K562 (cell line): ENCODE results near the gene PRTFDC1. TPM values are rescaled to one million over a fixed set of nuclear protein-coding genes. Genes with fewer than 3 reads are reported as not detected.

Experiments used
- ATAC-seq: fragments of 200-7000 bp; cut with Tn5 transposase; 3 replicates; pipeline ENCODE4 v1.9.1; 2020; ENCODE audit warnings: moderate library complexity
- BruUV-seq: library from RNA; stranded (reverse); fragments of 400-500 nt; replicated peaks from 2 replicates; lab custom pipeline; 2021; lab: Mats Ljungman, UMichigan
- CTCF ChIA-PET: fragments of 300-600 bp; formaldehyde crosslinking; extraction: SDS; loops from one replicate; lab custom pipeline; 2021; ENCODE audit warnings: low intra/inter-chr PET ratio; lab: Yijun Ruan, JAX
- POLR2A ChIA-PET: fragments of 300-600, 350-650 bp; sonication (Branson Sonifier 250); formaldehyde crosslinking; extraction: SDS; loops from one replicate; lab custom pipeline; 2021; ENCODE audit warnings: antibody characterized with exemption, inconsistent platforms; lab: Yijun Ruan, JAX
- DNase-seq, 4 experiments: peaks; one replicate each; pipeline versions ENCODE4 v3.0.0 to v3.0.0-alpha.2; 2011 to 2018; ENCODE audit warnings: low spot score in 3 of 4, mixed read lengths in 3 of 4; ENCODE audit errors: extremely low read depth in 1 of 4
- FAIRE-seq: peaks from 2 replicates; lab custom pipeline; 2011; peaks lifted over from hg19 to GRCh38; lab: Jason Lieb, UNC
- H2AFZ ChIP-seq: 2 replicates; pipeline ENCODE4 v1.6.0; 2011; ENCODE audit warnings: low read depth, low read length, control low read depth, inconsistent platforms
- H3K27ac ChIP-seq: fragments of 200-600 bp; 3 replicates; pipeline ENCODE4 v1.8.0; 2011; ENCODE audit warnings: low read depth, mild to moderate bottlenecking, control low read depth, inconsistent platforms, low read length, moderate library complexity, mixed read lengths; ENCODE audit errors: extremely low read depth
- H3K27me3 ChIP-seq, 2 experiments: fragments of 300-600 bp in 1 of 2; 2 replicates in 1 of 2; 3 replicates in 1 of 2; pipeline versions ENCODE4 v1.6.0 to v1.8.0; 2011; ENCODE audit warnings: inconsistent platforms in 2 of 2, low read length in 2 of 2, mild to moderate bottlenecking in 1 of 2, mixed read lengths in 1 of 2, moderate library complexity in 1 of 2; ENCODE audit not compliant: control insufficient read depth in 2 of 2, insufficient read depth in 2 of 2
- H3K36me3 ChIP-seq: fragments of 300-600 bp; 3 replicates; pipeline ENCODE4 v1.8.0; 2011; ENCODE audit warnings: mild to moderate bottlenecking, low read length, inconsistent platforms; ENCODE audit not compliant: control insufficient read depth, insufficient read depth
- H3K4me1 ChIP-seq, 2 experiments: fragments of 200-600 bp in 1 of 2; replicated peaks in 1 of 2; 2 replicates in 1 of 2; 3 replicates in 1 of 2; pipeline versions ENCODE4 v1.5.1 to v1.8.0; 2011; ENCODE audit warnings: inconsistent platforms in 2 of 2, low read length in 2 of 2, mild to moderate bottlenecking in 1 of 2, mixed read lengths in 1 of 2, moderate library complexity in 1 of 2; ENCODE audit not compliant: control insufficient read depth in 2 of 2, insufficient read depth in 2 of 2
- H3K4me2 ChIP-seq: 2 replicates; pipeline ENCODE4 v1.6.1; 2011; ENCODE audit warnings: low read length, control low read depth, inconsistent platforms, mixed read lengths; ENCODE audit not compliant: insufficient read depth
- H3K4me3 ChIP-seq: fragments of 200-600 bp; sonication (generic), shearing (Covaris generic); 2 replicates; pipeline ENCODE4 v1.5.1; 2016; ENCODE audit warnings: control low read depth, inconsistent platforms
- H3K79me2 ChIP-seq: fragments of 200-600 bp; 3 replicates; pipeline ENCODE4 v1.8.0; 2011; ENCODE audit warnings: low read length, inconsistent platforms; ENCODE audit not compliant: control insufficient read depth, insufficient read depth
- H3K9ac ChIP-seq, 2 experiments: 2 replicates each; pipeline versions ENCODE4 v1.6.0 to v1.6.1; 2011; ENCODE audit warnings: low read depth in 2 of 2, low read length in 2 of 2, control low read depth in 1 of 2, inconsistent platforms in 1 of 2, mild to moderate bottlenecking in 1 of 2, mixed read lengths in 1 of 2; ENCODE audit not compliant: insufficient read depth in 1 of 2
- H3K9me1 ChIP-seq: one replicate; pipeline ENCODE4 v1.6.0; 2011; ENCODE audit warnings: inconsistent platforms, mild to moderate bottlenecking, low read length, moderate library complexity; ENCODE audit not compliant: control insufficient read depth, insufficient read depth
- H3K9me3 ChIP-seq: replicated peaks from 2 replicates; pipeline ENCODE4 v1.5.1; 2011; ENCODE audit warnings: low read depth, low read length, inconsistent platforms; ENCODE audit not compliant: control insufficient read depth, insufficient read depth
- H4K20me1 ChIP-seq: replicated peaks from 2 replicates; pipeline ENCODE4 v1.6.1; 2011; ENCODE audit warnings: low read length, inconsistent platforms, mixed read lengths; ENCODE audit not compliant: control insufficient read depth, insufficient read depth
- CHD1 ChIP-seq: fragments of 200-600 bp; sonication (generic); IDR thresholded peaks from one replicate; pipeline ENCODE4 v1.6.1; 2012; ENCODE audit warnings: mild to moderate bottlenecking, moderate library complexity, low read length, inconsistent platforms
- CREB5 ChIP-seq: fragments of 250-450 bp; sonication (Bioruptor Pico); IDR thresholded peaks from 2 replicates; pipeline ENCODE4 v1.5.0; 2020; ENCODE audit warnings: mild to moderate bottlenecking
- CREBBP ChIP-seq: IDR thresholded peaks from one replicate; pipeline ENCODE4 v1.6.1; 2012; ENCODE audit warnings: low read depth, mild to moderate bottlenecking, control low read depth, inconsistent platforms, low read length
- MBD1 ChIP-seq: fragments of 250-450 bp; sonication (Bioruptor Pico); IDR thresholded peaks from 2 replicates; pipeline ENCODE4 v1.8.0; 2022; ENCODE audit warnings: inconsistent platforms
- SAP30 ChIP-seq: fragments of 200-600 bp; sonication (generic); IDR thresholded peaks from 2 replicates; pipeline ENCODE4 v1.6.1; 2012; ENCODE audit warnings: borderline replicate concordance, low read depth, mild to moderate bottlenecking, moderate library complexity, low read length, control low read depth, inconsistent platforms; ENCODE audit not compliant: insufficient read depth, poor library complexity, severe bottlenecking
- SIRT6 ChIP-seq: IDR thresholded peaks from one replicate; pipeline ENCODE4 v1.6.1; 2012; ENCODE audit warnings: low read depth, mild to moderate bottlenecking, control low read depth, inconsistent platforms, low read length, moderate library complexity
- SMARCB1 ChIP-seq: IDR thresholded peaks from 2 replicates; pipeline ENCODE4 v1.6.1; 2011; ENCODE audit warnings: improper control_type of control experiment, low read depth; ENCODE audit not compliant: insufficient read length
- SOX6 ChIP-seq: fragments of 450-650 bp; IDR thresholded peaks from 2 replicates; pipeline ENCODE4 v1.6.1; 2014; ENCODE audit warnings: mild to moderate bottlenecking
- THRA ChIP-seq: fragments of 450-650 bp; IDR thresholded peaks from 2 replicates; pipeline ENCODE4 v1.6.1; 2017; ENCODE audit warnings: mild to moderate bottlenecking, moderate library complexity
- ZBTB8A ChIP-seq: fragments of 450-650 bp; IDR thresholded peaks from 2 replicates; pipeline ENCODE4 v1.6.1; 2018; ENCODE audit warnings: mild to moderate bottlenecking, moderate library complexity; ENCODE audit not compliant: partially characterized antibody
- ZEB2 ChIP-seq: fragments of 450-650 bp; IDR thresholded peaks from 2 replicates; pipeline ENCODE4 v1.6.1; 2016
- whole genome bisulfite sequencing: fragments of 100-300 bp; shearing (Covaris generic); methylation state at CpG from one replicate; pipeline ENCODE4 v1.1.6; 2016; ENCODE audit warnings: low coverage, mixed read lengths; ENCODE audit not compliant: insufficient coverage; ENCODE audit errors: missing lambda C conversion rate; 5-methylcytosine and 5-hydroxymethylcytosine counted together
- in situ Hi-C: fragments of 300-500 bp; cut with MboI; formaldehyde crosslinking; loops from 4 replicates; pipeline ENCODE4 v1.15.0; 2018; ENCODE audit warnings: inconsistent platforms, mixed read lengths
- intact Hi-C: fragments of 100-400 bp; cut with micrococcal nuclease; formaldehyde crosslinking; loops from 2 replicates; pipeline ENCODE4 v1.14.2; 2022
- polyA plus RNA-seq, 8 experiments: library from polyadenylated mRNA; depleted of rRNA in 4 of 8; stranded (reverse) in 5 of 8; unstranded in 3 of 8; fragments of >200 nt; fragmentation: Nextera tagmentation in 2 of 8; fragmentation: Illumina TruSeq in 1 of 8; extraction: Ambion mirVana in 2 of 8; extraction: Trizol in 1 of 8; gene quantifications; 2 replicates each; pipeline versions ENCODE4 v1.2.1 to v1.2.3, GENCODE V29; 2011 to 2014; ENCODE audit warnings: inconsistent platforms in 1 of 8, missing spikeins in 1 of 8
- total RNA-seq, 7 experiments: library from RNA; depleted of rRNA in 6 of 7; stranded (reverse); fragments of >200 nt in 6 of 7; fragmentation: Illumina TruSeq in 2 of 7; extraction: Trizol in 2 of 7; gene quantifications; 2 replicates each; pipeline versions ENCODE4 v1.2.1 to v1.2.3, GENCODE V29; 2011 to 2021; ENCODE audit warnings: low replicate concordance in 1 of 7

PRTFDC1 gene
- total and polyA plus RNA-seq, 9 of the 15 experiments (the other 6 are each of a cell fraction or from before 2014, with no cell fraction given): 7.0 to 27.6 (median 10.0) TPM

GRCh38 chr10:24983130-24983529 lies 30.7 kb upstream of the PRTFDC1 start:
- no peaks in the 10 kb centered on the region; a peak in 1 of 5 replicates for H3K4me1 ChIP-seq
- no peaks in the 10 kb centered on the region for H3K79me2 ChIP-seq
- in situ Hi-C loops: no loop called here
- no TSS peak for BruUV-seq
- H3K4me2 ChIP-seq: no peak overlapping the region
- no peaks in the 10 kb centered on the region for H4K20me1 ChIP-seq
- H3K9me1 ChIP-seq: no peaks in the 10 kb centered on the region
- ATAC-seq (no peak), FAIRE-seq (no peak), DNase-seq (no peak)
- ChIA-PET POLR2A (no interaction called here), CTCF (no interaction called here)
- H3K9ac ChIP-seq: no peak overlapping the region
- H2AFZ ChIP-seq: no peak overlapping the region
- 73% methylated on average over 4 of the region's 4 CpGs for WGBS
- H3K9me3 ChIP-seq: no peaks in the 10 kb centered on the region
- no peak for TF ChIP-seq CREB5 (CRISPR knock-in tag)
- TF ChIP-seq SMARCB1: no peak
- no peak for TF ChIP-seq ZBTB8A
- TF ChIP-seq CHD1: no peak
- TF ChIP-seq CREBBP: no peak
- TF ChIP-seq MBD1 (CRISPR knock-in tag): no peak
- no peak for TF ChIP-seq SAP30
- TF ChIP-seq SIRT6: no peak
- no peak for TF ChIP-seq ZEB2
- no peak for TF ChIP-seq THRA
- TF ChIP-seq SOX6: no peak
- no peak overlapping the region for H3K4me3 ChIP-seq
- no peaks in the 10 kb centered on the region for H3K27me3 ChIP-seq
- H3K27ac ChIP-seq: no peak overlapping the region
- intact Hi-C loops: no loop called here
- H3K36me3 ChIP-seq: no peaks in the 10 kb centered on the region
